ENCODE data around the gene CPAMD8.
"Not testable (repeated sequence)": the region's sequence is repeated elsewhere in the genome, so short reads cannot be mapped to it uniquely, and the experiment has no call there.

GRCh38 chr19:17014212-17014861 lies 12.3 kb downstream of the CPAMD8 start:
- TF ChIP-seq CTCF, POLR2A (IDR thresholded peaks at IDR 0.05): not testable (repeated sequence)

All from adrenal gland (tissue), 5 donors.